Measurements from ENCODE around the gene FGD5.

The FGD5 gene

GRCh38 chr3:14969671-14970070, 150.9 kb downstream of the FGD5 start:
- no peak for TF ChIP-seq CTCF (IDR thresholded peaks at IDR 0.05; ENCODE audit: low read depth, low read length, missing control alignments)
- DNase-seq (ENCODE audit: extremely low read depth, low read depth) = no peak
- no peak overlapping the region for H3K4me3 ChIP-seq (replicated peaks; ENCODE audit: low read depth, low read length)

GRCh38 chr3:14976317-14976716, 157.6 kb downstream of the FGD5 start:
- no peak for TF ChIP-seq CTCF (IDR thresholded peaks at IDR 0.05; ENCODE audit: low read depth, low read length, missing control alignments)
- DNase-seq (ENCODE audit: extremely low read depth, low read depth) = no peak
- no peak overlapping the region for H3K4me3 ChIP-seq (replicated peaks; ENCODE audit: low read depth, low read length)

GRCh38 chr3:14980689-14981088, 161.9 kb downstream of the FGD5 start:
- DNase-seq (ENCODE audit: extremely low read depth, low read depth) = no peak
- TF ChIP-seq CTCF (IDR thresholded peaks at IDR 0.05; ENCODE audit: low read depth, low read length, missing control alignments) = no peak

More at GRCh38 chr3:14980689-14981088, 161.9 kb downstream of the FGD5 start:
- H3K4me3 ChIP-seq (replicated peaks; ENCODE audit: low read depth, low read length) = no peak overlapping the region
